Kidney (tissue), 14 donors: ENCODE results near the gene RAPH1. TPM values are rescaled to one million over a fixed set of nuclear protein-coding genes. Genes with fewer than 3 reads are reported as not detected.

Source experiments
- DNase-seq, 5 donors: peaks; one replicate each; pipeline ENCODE4 v3.0.0-alpha.2; 2013 to 2020
- FAIRE-seq: peaks from 2 replicates; lab custom pipeline; 2012; peaks lifted over from hg19 to GRCh38; lab: Jason Lieb, UNC
- H3K27ac ChIP-seq, 2 donors: one replicate each; pipeline ENCODE4 v1.7.0; 2013; ENCODE audit warnings: low read depth in 2 of 2, low read length in 2 of 2, inconsistent platforms in 1 of 2
- H3K27me3 ChIP-seq: one replicate; pipeline ENCODE4 v1.7.1; 2013; ENCODE audit warnings: low read length, inconsistent platforms; ENCODE audit not compliant: control insufficient read depth, insufficient read depth
- H3K36me3 ChIP-seq, 3 donors: one replicate each; pipeline versions ENCODE4 v1.7.0 to v1.7.1; 2013; ENCODE audit warnings: low read length in 3 of 3, control low read depth in 1 of 3, inconsistent platforms in 1 of 3; ENCODE audit not compliant: insufficient read depth in 3 of 3, control insufficient read depth in 2 of 3
- H3K4me1 ChIP-seq, 3 donors: one replicate each; pipeline versions ENCODE4 v1.7.0 to v1.7.1; 2013; ENCODE audit warnings: low read length in 3 of 3, inconsistent platforms in 1 of 3, low read depth in 1 of 3; ENCODE audit not compliant: control insufficient read depth in 2 of 3, insufficient read depth in 2 of 3
- H3K4me3 ChIP-seq, 3 donors: one replicate each; pipeline versions ENCODE4 v1.7.0 to v1.8.1; 2013; ENCODE audit warnings: low read length in 3 of 3, control low read depth in 1 of 3, inconsistent platforms in 1 of 3
- H3K9ac ChIP-seq, 3 donors: one replicate each; pipeline versions ENCODE4 v1.7.0 to v1.7.1; 2013; ENCODE audit warnings: low read length in 3 of 3, control low read depth in 1 of 3, inconsistent platforms in 1 of 3
- H3K9me3 ChIP-seq, 3 donors: one replicate each; pipeline versions ENCODE4 v1.7.0 to v1.7.1; 2013; ENCODE audit warnings: low read length in 3 of 3, control low read depth in 1 of 3, inconsistent platforms in 1 of 3; ENCODE audit not compliant: control insufficient read depth in 2 of 3, insufficient read depth in 1 of 3
- CTCF ChIP-seq: IDR thresholded peaks from 3 replicates; pipeline ENCODE4 v1.5.1; 2012; ENCODE audit warnings: mild to moderate bottlenecking, moderate library complexity, borderline replicate concordance; ENCODE audit not compliant: insufficient read depth; ENCODE audit errors: extremely low read depth
- intact Hi-C: fragments of 100-400 bp; cut with DNase I; formaldehyde crosslinking; loops from one replicate; pipeline ENCODE4 v1.11.1; 2022
- polyA plus RNA-seq: library from polyadenylated mRNA; stranded (reverse); fragments of 350-450 nt; fragmentation: Illumina TruSeq; extraction: RNeasy Lipid Tissue Mini Kit (QIAGEN cat#74804); gene quantifications from one replicate; pipeline ENCODE4 v1.2.3, GENCODE V29; 2014; ENCODE audit warnings: low read depth, low replicate concordance; ENCODE audit not compliant: insufficient read depth
- total RNA-seq: library from RNA; stranded (reverse); fragmentation: NEBNext Ultra II Directional; extraction: Animal tissue kit (Norgen Biotek cat#: 25700); gene quantifications from one replicate; pipeline ENCODE4 v1.2.1, GENCODE V29; 2021
- donor health status: control.
- donor health status: control.
- donor health status: control.
- donor health status: control.
- donor health status: control.
- donor health status: DM: yes; HTN: yes; CAD: no.
- donor health status: Normal renal cell carcinoma (clear cell type).

Gene RAPH1
- total and polyA plus RNA-seq, 2 donors from 2014 or later = 3.5 to 90.7 TPM

DNA sequence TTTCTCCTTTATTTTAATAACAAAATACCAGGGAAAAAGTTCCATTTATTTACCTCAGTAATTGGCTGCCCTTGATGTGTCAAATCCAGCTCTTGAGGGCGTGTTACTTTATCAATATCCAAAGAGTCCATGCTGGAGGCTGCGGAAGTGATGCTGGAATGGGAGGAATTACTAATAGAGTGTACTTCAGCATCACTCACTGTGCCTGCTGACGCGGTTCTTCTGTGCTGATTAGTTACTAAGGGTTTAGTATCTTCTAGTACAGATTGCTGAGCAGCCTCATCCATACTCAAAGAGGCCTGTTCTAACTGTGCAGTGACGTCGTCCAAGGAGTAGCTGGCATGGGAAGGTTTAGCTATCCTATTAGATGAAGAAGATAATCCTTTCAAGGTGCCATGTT is 45.6 kb downstream of the RAPH1 start:
- H3K9me3 ChIP-seq = no peaks in the 10 kb centered on the region
- H3K27me3 ChIP-seq = no peaks in the 10 kb centered on the region
- FAIRE-seq = no peak
- H3K4me3 ChIP-seq = no peak overlapping the region
- TF ChIP-seq CTCF = no peak
- no peak overlapping the region for H3K27ac ChIP-seq
- H3K4me1 ChIP-seq = peaks cover 0 to 13% (median 0%) of the 10 kb centered on the region in 3 donors
- no peak for DNase-seq
- no peak overlapping the region for H3K9ac ChIP-seq
- peaks cover 0 to 2% (median 0%) of the 10 kb centered on the region in 3 donors for H3K36me3 ChIP-seq
- intact Hi-C loops = loop anchor here (10.0 kb wide), 1 partner anchor 325 kb away; no protein-coding TSS in a partner anchor

- peak; percentile 67 for TF ChIP-seq CTCF
- Histone ChIP-seq H3K9ac (no peak overlapping the region), H3K36me3 (no peaks in the 10 kb centered on the region), H3K4me3 (no peak overlapping the region), H3K27me3 (no peaks in the 10 kb centered on the region), H3K27ac (no peak overlapping the region), H3K4me1 (no peaks in the 10 kb centered on the region), H3K9me3 (no peaks in the 10 kb centered on the region)
- DNase-seq (peak in 3 of 5 donors; percentile 17 to 63 (median 43)), FAIRE-seq (no peak)
- intact Hi-C loops = loop anchor here (10.0 kb wide), 1 partner anchor 330 kb away; no protein-coding TSS in a partner anchor
These were observed 50.6 kb downstream of the RAPH1 start for GRCh38 chr2:203484266-203485112.

GRCh38 chr2:203480623-203481022 is 54.5 kb downstream of the RAPH1 start:
- no peak overlapping the region for H3K27ac ChIP-seq
- H3K4me3 ChIP-seq = no peak overlapping the region
- no peak overlapping the region for H3K9ac ChIP-seq
- H3K4me1 ChIP-seq = no peaks in the 10 kb centered on the region
- intact Hi-C loops = loop anchor here (10.0 kb wide), 1 partner anchor 334 kb away; no protein-coding TSS in a partner anchor
- H3K9me3 ChIP-seq = no peaks in the 10 kb centered on the region
- no peak for TF ChIP-seq CTCF
- no peaks in the 10 kb centered on the region for H3K36me3 ChIP-seq
- no peak for FAIRE-seq
- no peaks in the 10 kb centered on the region for H3K27me3 ChIP-seq
- DNase-seq = no peak
